A549 treated with CpdA at 1 μM for 4 hours (cell line): ENCODE data around the gene RBM5. TPM values are rescaled to one million over a fixed set of nuclear protein-coding genes. Genes with fewer than 3 reads are reported as not detected.

Source experiments
- total RNA-seq: library from RNA; stranded (reverse); fragments of 200-300 nt; extraction: Qiagen RNA extraction; gene quantifications from 5 replicates; pipeline ENCODE4 v1.2.3, GENCODE V29; 2022; ENCODE audit warnings: low read depth

The RBM5 gene
- 30.1 to 34.5 TPM (median 32.8 TPM) in 5 replicates for total RNA-seq

DNA sequence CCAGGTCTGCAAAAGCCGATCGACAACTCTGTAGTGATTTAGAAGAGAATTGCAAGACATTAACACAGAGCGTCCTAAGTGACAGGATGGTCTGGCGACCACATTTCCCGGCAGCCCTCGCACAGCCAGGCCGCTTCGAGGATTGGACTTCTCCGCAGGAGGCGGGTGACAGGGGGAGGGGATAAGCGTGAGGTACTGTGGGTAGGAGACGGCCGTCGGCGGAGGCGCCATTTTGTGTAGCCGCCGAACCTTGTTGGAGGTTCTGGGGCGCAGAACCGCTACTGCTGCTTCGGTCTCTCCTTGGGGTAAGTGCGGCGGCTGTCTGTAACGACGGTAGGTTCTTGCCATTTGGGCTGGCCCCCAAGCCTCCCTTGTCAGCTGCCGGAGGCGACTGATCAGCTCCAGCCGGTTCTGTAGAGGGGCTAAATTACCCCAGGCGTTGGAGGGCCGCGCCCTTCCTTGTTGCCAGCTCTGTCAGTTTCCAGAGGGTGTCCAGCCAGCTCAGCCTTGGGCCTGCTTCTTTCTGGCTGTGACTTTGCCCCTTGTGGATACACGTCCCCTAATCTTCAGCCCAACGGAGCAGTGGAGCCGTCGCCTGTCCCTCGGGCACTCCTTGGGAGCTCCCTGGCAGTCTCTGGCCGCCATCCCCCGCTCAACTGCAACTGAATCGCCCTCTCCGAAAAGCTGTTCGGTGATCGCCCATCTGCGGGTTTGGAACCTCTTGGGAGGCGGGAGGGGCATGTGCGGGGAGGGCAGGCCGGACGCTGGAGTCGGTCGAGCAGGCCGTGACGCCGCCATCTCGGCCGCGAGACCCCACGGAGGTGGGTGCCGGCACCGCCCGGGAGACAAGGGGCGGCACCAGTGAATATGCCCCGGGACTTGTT lies at the start of gene RBM5:
Gene RBM5, plus strand, starts transcription at position 195 of the 884 bp plus-strand sequence. CDS start 1,516 bp downstream, outside the sequence.

DNA sequence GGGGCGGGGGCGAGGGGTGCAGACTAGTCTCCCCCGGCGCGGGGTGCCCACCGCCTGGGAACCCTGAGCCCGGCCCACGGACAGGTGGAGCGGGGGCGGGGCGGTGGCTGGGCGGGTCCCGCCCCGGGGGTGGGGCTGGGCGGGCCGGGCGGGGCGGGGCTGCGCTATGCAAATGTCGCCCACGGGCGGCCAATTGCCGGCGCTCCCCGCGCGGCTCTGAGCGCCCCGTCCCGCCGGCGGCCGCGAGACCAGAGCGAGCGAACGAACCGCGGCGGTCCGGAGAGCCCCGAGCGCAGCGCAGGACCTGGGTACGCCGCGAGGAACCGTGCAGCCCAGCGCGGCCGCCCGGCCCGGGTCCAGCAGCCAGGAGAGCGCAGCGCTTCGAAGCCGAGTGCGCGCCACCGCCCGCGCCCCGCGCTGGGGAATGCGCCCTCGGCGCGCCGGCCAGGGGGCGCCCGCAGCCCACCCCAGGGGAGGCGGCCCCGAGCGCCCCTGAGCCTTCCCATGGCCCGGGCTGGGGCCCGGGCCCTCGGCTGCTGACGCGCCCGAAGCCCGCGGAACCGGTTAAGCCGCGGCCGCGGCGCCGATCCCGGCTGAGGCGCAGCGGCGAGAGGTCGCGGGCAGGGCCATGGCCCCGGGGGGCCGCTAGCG lies 66.2 kb downstream of the RBM5 start, which contains the start of gene SEMA3F:
Gene SEMA3F, plus strand, starts transcription at position 485 of the 651 bp plus-strand sequence. CDS start 4,299 bp downstream, outside the sequence.

Other genes with a start within 250 kb of the RBM5 start
- 11.7 to 15.5 TPM (median 13.2 TPM) in 5 replicates for gene TRAIP, start 232.4 kb upstream of the RBM5 start, total RNA-seq
- gene CAMKV, start 219.0 kb upstream of the RBM5 start, total RNA-seq = 0.29 to 0.51 TPM (median 0.37 TPM) in 5 replicates
- 5.0 to 10.2 TPM (median 7.9 TPM) in 5 replicates for gene MST1R, start 185.0 kb upstream of the RBM5 start, total RNA-seq
- 5.0 to 9.9 TPM (median 8.2 TPM) in 5 replicates for gene MON1A, start 159.1 kb upstream of the RBM5 start, total RNA-seq
- 25.8 to 31.8 TPM (median 28.7 TPM) in 5 replicates for gene RBM6, start 148.8 kb upstream of the RBM5 start, total RNA-seq
- gene SEMA3F, start 66.4 kb downstream of the RBM5 start, total RNA-seq = 7.1 to 10.5 TPM (median 10.0 TPM) in 5 replicates
- gene GNAT1, start 102.7 kb downstream of the RBM5 start, total RNA-seq = 0.02 TPM in 1 of 5 replicates, not detected in the others
- 0.01 to 0.04 TPM in 2 of 5 replicates, not detected in the others for gene SLC38A3, start 116.4 kb downstream of the RBM5 start, total RNA-seq
- gene GNAI2, start 147.3 kb downstream of the RBM5 start, total RNA-seq = 33.5 to 45.0 TPM (median 41.8 TPM) in 5 replicates
- 4.8 to 9.3 TPM (median 6.9 TPM) in 5 replicates for gene SEMA3B, start 180.2 kb downstream of the RBM5 start, total RNA-seq
- 0.05 to 0.14 TPM (median 0.13 TPM) in 3 of 5 replicates, not detected in the others for gene LSMEM2, start 190.2 kb downstream of the RBM5 start, total RNA-seq
- 73.1 to 96.7 TPM (median 94.7 TPM) in 5 replicates for gene IFRD2, start 203.5 kb downstream of the RBM5 start, total RNA-seq
- 7.8 to 10.6 TPM (median 9.1 TPM) in 5 replicates for gene HYAL3, start 210.5 kb downstream of the RBM5 start, total RNA-seq
- 5.1 to 7.7 TPM (median 6.0 TPM) in 5 replicates for gene NAA80, start 210.5 kb downstream of the RBM5 start, total RNA-seq
- 0.31 to 0.48 TPM (median 0.38 TPM) in 5 replicates for gene HYAL1, start 214.7 kb downstream of the RBM5 start, total RNA-seq
- gene HYAL2, start 233.8 kb downstream of the RBM5 start, total RNA-seq = 18.8 to 27.5 TPM (median 23.2 TPM) in 5 replicates
- gene TUSC2, start 239.3 kb downstream of the RBM5 start, total RNA-seq = 21.8 to 37.7 TPM (median 36.6 TPM) in 5 replicates